ENCODE data around the gene RNF123.
"Not testable (repeated sequence)": the region's sequence is repeated elsewhere in the genome, so short reads cannot be mapped to it uniquely, and the experiment has no call there.

RNF123 gene

GRCh38 chr3:49734752-49735151 lies 45.4 kb downstream of the RNF123 start:
- Histone ChIP-seq H3K27me3 (ENCODE audit: insufficient read depth, low read length) (no peaks in the 10 kb centered on the region), H3K79me2 (ENCODE audit: control insufficient read depth, insufficient read depth, low read length, unreplicated experiment) (peaks cover 2% of the 10 kb centered on the region), H3K4me3 (ENCODE audit: low read depth, low read length) (no peak overlapping the region), H2AFZ (ENCODE audit: low read length, unreplicated experiment) (no peak overlapping the region), H3K27ac (ENCODE audit: low read depth, low read length) (no peak overlapping the region), H3K36me3 (ENCODE audit: insufficient read depth, low read length) (peaks cover 24% of the 10 kb centered on the region), H3K4me1 (ENCODE audit: control insufficient read depth, insufficient read depth, low read length, unreplicated experiment) (no peaks in the 10 kb centered on the region)

GRCh38 chr3:49738067-49738713 lies 48.8 kb downstream of the RNF123 start:
- Histone ChIP-seq H3K36me3 (ENCODE audit: insufficient read depth, low read length) (peaks cover 18% of the 10 kb centered on the region), H2AFZ (ENCODE audit: low read length, unreplicated experiment) (no peak overlapping the region), H3K4me3 (ENCODE audit: low read depth, low read length) (no peak overlapping the region), H3K79me2 (ENCODE audit: control insufficient read depth, insufficient read depth, low read length, unreplicated experiment) (no peaks in the 10 kb centered on the region), H3K27me3 (ENCODE audit: insufficient read depth, low read length) (no peaks in the 10 kb centered on the region), H3K4me1 (ENCODE audit: control insufficient read depth, insufficient read depth, low read length, unreplicated experiment) (no peaks in the 10 kb centered on the region), H3K27ac (ENCODE audit: low read depth, low read length) (no peak overlapping the region)

- H2AFZ ChIP-seq (ENCODE audit: low read length, unreplicated experiment): no peak overlapping the region
- H3K4me3 ChIP-seq (ENCODE audit: low read depth, low read length): no peak overlapping the region
- peaks cover 24% of the 10 kb centered on the region for H3K36me3 ChIP-seq (ENCODE audit: insufficient read depth, low read length)
- no peak overlapping the region for H3K27ac ChIP-seq (ENCODE audit: low read depth, low read length)
- no peaks in the 10 kb centered on the region for H3K27me3 ChIP-seq (ENCODE audit: insufficient read depth, low read length)
- H3K4me1 ChIP-seq (ENCODE audit: control insufficient read depth, insufficient read depth, low read length, unreplicated experiment): no peaks in the 10 kb centered on the region
- H3K79me2 ChIP-seq (ENCODE audit: control insufficient read depth, insufficient read depth, low read length, unreplicated experiment): peaks cover 3% of the 10 kb centered on the region
These were observed 51.1 kb downstream of the RNF123 start for GRCh38 chr3:49740427-49740826.

- Histone ChIP-seq H3K27ac (ENCODE audit: low read depth, low read length) (no peak overlapping the region), H3K27me3 (ENCODE audit: insufficient read depth, low read length) (no peaks in the 10 kb centered on the region), H3K4me1 (ENCODE audit: control insufficient read depth, insufficient read depth, low read length, unreplicated experiment) (peaks cover 15% of the 10 kb centered on the region), H3K79me2 (ENCODE audit: control insufficient read depth, insufficient read depth, low read length, unreplicated experiment) (peaks cover 17% of the 10 kb centered on the region), H3K36me3 (ENCODE audit: insufficient read depth, low read length) (peaks cover 6% of the 10 kb centered on the region; the same call in 1 of the 2 replicates), H3K4me3 (ENCODE audit: low read depth, low read length) (no peak overlapping the region), H2AFZ (ENCODE audit: low read length, unreplicated experiment) (no peak overlapping the region)
These were observed 56.6 kb downstream of the RNF123 start for GRCh38 chr3:49745986-49746385.

- Histone ChIP-seq H3K4me1 (ENCODE audit: control insufficient read depth, insufficient read depth, low read length, unreplicated experiment) (peaks cover 15% of the 10 kb centered on the region), H2AFZ (ENCODE audit: low read length, unreplicated experiment) (no peak overlapping the region), H3K27ac (ENCODE audit: low read depth, low read length) (peak overlapping the region; percentile 81), H3K36me3 (ENCODE audit: insufficient read depth, low read length) (peaks cover 6% of the 10 kb centered on the region; the same call in 1 of the 2 replicates), H3K79me2 (ENCODE audit: control insufficient read depth, insufficient read depth, low read length, unreplicated experiment) (peaks cover 19% of the 10 kb centered on the region), H3K27me3 (ENCODE audit: insufficient read depth, low read length) (no peaks in the 10 kb centered on the region), H3K4me3 (ENCODE audit: low read depth, low read length) (no peak overlapping the region)
These were observed 58.6 kb downstream of the RNF123 start for GRCh38 chr3:49747792-49748480.

DNA sequence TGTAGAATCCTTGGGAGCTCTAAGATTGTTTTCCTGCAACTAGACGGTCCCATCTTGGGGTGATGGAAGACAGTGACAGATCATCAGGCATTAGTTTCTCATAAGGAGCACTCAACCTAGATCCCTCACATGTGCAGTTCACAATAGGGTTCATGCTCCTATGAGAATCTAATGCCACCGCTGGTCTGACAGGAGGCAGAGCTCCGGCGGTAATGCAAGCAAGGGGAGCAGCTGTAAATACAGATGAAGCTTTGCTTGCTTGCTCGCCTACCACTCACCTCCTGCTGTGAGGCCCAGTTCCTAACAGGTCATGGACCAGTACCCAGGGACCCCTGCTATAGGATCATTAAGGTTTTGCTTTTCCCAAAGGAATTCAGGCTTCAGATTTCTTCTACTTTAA lies 59.5 kb downstream of the RNF123 start:
- H3K79me2 ChIP-seq (ENCODE audit: control insufficient read depth, insufficient read depth, low read length, unreplicated experiment): peaks cover 23% of the 10 kb centered on the region
- H3K4me1 ChIP-seq (ENCODE audit: control insufficient read depth, insufficient read depth, low read length, unreplicated experiment): peaks cover 15% of the 10 kb centered on the region
- H3K36me3 ChIP-seq (ENCODE audit: insufficient read depth, low read length); H3K27me3 ChIP-seq (ENCODE audit: insufficient read depth, low read length); H2AFZ ChIP-seq (ENCODE audit: low read length, unreplicated experiment); H3K4me3 ChIP-seq (ENCODE audit: low read depth, low read length): not testable (repeated sequence)
- H3K27ac ChIP-seq (ENCODE audit: low read depth, low read length): peak overlapping the region; percentile 81; the same call in 1 of the 2 replicates

- no peak overlapping the region for H3K4me3 ChIP-seq (ENCODE audit: low read depth, low read length)
- no peak overlapping the region for H2AFZ ChIP-seq (ENCODE audit: low read length, unreplicated experiment)
- H3K27ac ChIP-seq (ENCODE audit: low read depth, low read length): no peak overlapping the region
- H3K27me3 ChIP-seq (ENCODE audit: insufficient read depth, low read length): no peaks in the 10 kb centered on the region
- no peaks in the 10 kb centered on the region for H3K36me3 ChIP-seq (ENCODE audit: insufficient read depth, low read length)
- H3K4me1 ChIP-seq (ENCODE audit: control insufficient read depth, insufficient read depth, low read length, unreplicated experiment): peaks cover 15% of the 10 kb centered on the region
- H3K79me2 ChIP-seq (ENCODE audit: control insufficient read depth, insufficient read depth, low read length, unreplicated experiment): peaks cover 31% of the 10 kb centered on the region
These were observed 60.7 kb downstream of the RNF123 start for GRCh38 chr3:49750056-49750455.

GRCh38 chr3:49751501-49751900 lies 62.1 kb downstream of the RNF123 start:
- no peak overlapping the region for H3K27ac ChIP-seq (ENCODE audit: low read depth, low read length)
- H3K4me1 ChIP-seq (ENCODE audit: control insufficient read depth, insufficient read depth, low read length, unreplicated experiment): peaks cover 9% of the 10 kb centered on the region
- no peaks in the 10 kb centered on the region for H3K27me3 ChIP-seq (ENCODE audit: insufficient read depth, low read length)
- no peaks in the 10 kb centered on the region for H3K36me3 ChIP-seq (ENCODE audit: insufficient read depth, low read length)
- no peak overlapping the region for H2AFZ ChIP-seq (ENCODE audit: low read length, unreplicated experiment)
- peaks cover 42% of the 10 kb centered on the region for H3K79me2 ChIP-seq (ENCODE audit: control insufficient read depth, insufficient read depth, low read length, unreplicated experiment)
- H3K4me3 ChIP-seq (ENCODE audit: low read depth, low read length): no peak overlapping the region

- Histone ChIP-seq H2AFZ (ENCODE audit: low read length, unreplicated experiment) (no peak overlapping the region), H3K79me2 (ENCODE audit: control insufficient read depth, insufficient read depth, low read length, unreplicated experiment) (peaks cover 52% of the 10 kb centered on the region), H3K4me1 (ENCODE audit: control insufficient read depth, insufficient read depth, low read length, unreplicated experiment) (no peaks in the 10 kb centered on the region), H3K36me3 (ENCODE audit: insufficient read depth, low read length) (no peaks in the 10 kb centered on the region), H3K4me3 (ENCODE audit: low read depth, low read length) (no peak overlapping the region), H3K27me3 (ENCODE audit: insufficient read depth, low read length) (no peaks in the 10 kb centered on the region), H3K27ac (ENCODE audit: low read depth, low read length) (no peak overlapping the region)
These were observed 65.2 kb downstream of the RNF123 start for GRCh38 chr3:49754536-49754935.

DNA sequence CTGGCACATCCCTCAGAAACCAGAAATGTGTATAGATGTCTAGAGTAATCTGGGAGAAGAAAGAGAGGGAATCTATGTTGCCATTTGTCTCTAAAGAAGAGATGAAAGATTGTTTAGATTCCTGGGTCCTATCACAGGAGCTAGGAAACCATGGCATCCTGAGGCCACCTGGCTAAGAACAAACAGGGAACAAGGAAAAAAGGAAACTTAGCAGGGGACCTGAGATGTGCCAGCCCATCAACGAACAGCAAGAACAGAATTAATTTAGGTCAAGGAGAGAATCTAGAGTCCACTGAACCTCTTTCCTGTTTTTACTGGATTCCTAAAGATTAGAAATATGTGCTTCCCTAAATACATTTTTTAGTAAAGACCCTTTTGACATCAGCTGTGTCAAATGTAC lies 66.7 kb downstream of the RNF123 start:
- H3K79me2 ChIP-seq (ENCODE audit: control insufficient read depth, insufficient read depth, low read length, unreplicated experiment): peaks cover 56% of the 10 kb centered on the region

GRCh38 chr3:49757197-49757596 lies 67.8 kb downstream of the RNF123 start:
- Histone ChIP-seq H3K27me3 (ENCODE audit: insufficient read depth, low read length) (no peaks in the 10 kb centered on the region), H3K27ac (ENCODE audit: low read depth, low read length) (no peak overlapping the region), H3K4me3 (ENCODE audit: low read depth, low read length) (no peak overlapping the region), H3K36me3 (ENCODE audit: insufficient read depth, low read length) (no peaks in the 10 kb centered on the region), H3K4me1 (ENCODE audit: control insufficient read depth, insufficient read depth, low read length, unreplicated experiment) (no peaks in the 10 kb centered on the region), H2AFZ (ENCODE audit: low read length, unreplicated experiment) (no peak overlapping the region), H3K79me2 (ENCODE audit: control insufficient read depth, insufficient read depth, low read length, unreplicated experiment) (peaks cover 60% of the 10 kb centered on the region)

More for the DNA sequence above, 66.7 kb downstream of the RNF123 start:
- Histone ChIP-seq H2AFZ (ENCODE audit: low read length, unreplicated experiment) (no peak overlapping the region), H3K27me3 (ENCODE audit: insufficient read depth, low read length) (no peaks in the 10 kb centered on the region), H3K4me3 (ENCODE audit: low read depth, low read length) (no peak overlapping the region), H3K36me3 (ENCODE audit: insufficient read depth, low read length) (no peaks in the 10 kb centered on the region), H3K27ac (ENCODE audit: low read depth, low read length) (no peak overlapping the region), H3K4me1 (ENCODE audit: control insufficient read depth, insufficient read depth, low read length, unreplicated experiment) (no peaks in the 10 kb centered on the region)
